Stimulated activated CD4-positive, alpha-beta T cell treated with anti-CD3 and anti-CD28 coated beads, Interleukin-1b, Interleukin-23, amount 100 ng/mL, for 1 hour (primary cell): Measurements from ENCODE around the gene PARP14.

Experiments used
- DNase-seq, 2 donors: peaks; one replicate each; pipeline ENCODE4 v3.0.0-alpha.2; 2020; ENCODE audit warnings: low read depth in 2 of 2

PARP14 gene

DNA sequence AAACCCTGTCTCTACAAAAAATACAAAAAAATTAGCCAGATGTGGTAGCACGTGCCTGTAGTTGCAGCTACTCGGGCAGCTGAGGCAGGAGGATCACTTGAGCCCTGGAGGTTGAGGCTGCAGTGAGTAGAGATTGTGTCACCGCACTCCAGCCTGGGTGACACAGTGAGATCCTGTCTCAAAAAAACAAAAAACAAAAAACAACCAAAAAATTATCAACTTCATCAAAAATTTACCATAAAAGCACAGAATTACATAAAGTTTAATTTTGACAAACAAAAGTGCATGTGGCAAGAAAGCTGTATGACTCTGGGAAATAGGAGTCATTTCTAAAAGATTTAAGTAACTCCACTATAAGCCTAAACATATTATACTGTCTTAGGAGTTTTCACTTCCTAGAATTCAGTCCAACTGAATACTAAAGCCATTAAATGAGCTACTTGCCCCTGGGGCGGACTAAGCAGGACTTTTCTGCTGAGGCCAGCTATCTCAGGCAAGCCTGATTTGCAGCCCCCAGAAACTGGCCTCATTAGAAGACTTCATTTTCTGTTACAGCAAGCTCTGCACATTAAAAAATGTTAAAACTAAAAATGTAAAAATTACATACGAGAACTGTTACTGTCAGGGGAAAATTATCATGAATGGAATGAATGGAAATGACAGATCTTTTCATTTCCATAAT is 90.0 kb downstream of the PARP14 start:
- DNase-seq = no peak

DNA sequence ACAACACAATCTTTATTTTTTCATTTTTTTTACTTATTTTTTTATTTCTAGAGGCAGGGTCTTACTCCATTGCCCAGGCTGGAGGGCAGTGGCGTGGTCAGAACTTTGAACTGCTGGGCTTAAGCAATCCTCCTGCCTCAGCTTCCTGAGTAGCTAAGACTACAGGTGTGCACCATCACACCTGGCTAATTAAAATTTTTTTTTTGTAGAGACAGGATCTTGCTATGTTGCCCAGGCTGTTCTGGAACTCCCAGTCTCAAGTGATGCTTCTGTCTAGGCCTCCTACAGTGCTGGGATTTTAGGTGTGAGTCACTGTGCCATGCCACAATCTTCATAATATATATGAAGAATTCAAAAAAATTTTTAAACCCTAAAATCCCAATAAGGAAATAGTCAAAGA is 92.2 kb downstream of the PARP14 start:
- DNase-seq = no peak

DNA sequence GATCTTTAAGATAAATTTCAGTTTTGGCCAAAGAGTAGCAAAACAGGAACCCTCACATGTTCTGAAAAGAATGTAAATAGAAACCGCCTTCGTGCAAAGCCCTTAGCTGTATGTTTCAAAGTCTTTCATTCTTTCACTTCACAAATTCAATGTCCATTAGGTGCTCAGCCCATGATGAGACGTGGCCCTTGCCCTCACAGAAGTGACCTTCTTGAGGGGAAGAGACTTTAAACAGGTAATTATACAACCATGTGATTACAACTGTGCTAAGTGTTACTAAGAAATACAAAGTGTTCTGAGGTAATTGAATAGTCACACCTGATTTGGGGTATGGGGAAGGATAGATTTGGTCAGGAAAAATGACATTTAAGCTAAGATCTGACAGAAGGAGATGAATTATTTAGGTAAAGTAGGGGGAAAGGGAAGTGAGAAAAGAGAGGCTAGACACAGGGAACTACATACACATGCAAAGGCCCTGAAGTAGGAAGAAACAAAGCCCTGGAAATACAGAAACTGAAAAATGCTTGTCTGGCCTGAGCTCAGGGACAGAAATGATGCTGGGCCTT is 93.4 kb downstream of the PARP14 start:
- no peak for DNase-seq

DNA sequence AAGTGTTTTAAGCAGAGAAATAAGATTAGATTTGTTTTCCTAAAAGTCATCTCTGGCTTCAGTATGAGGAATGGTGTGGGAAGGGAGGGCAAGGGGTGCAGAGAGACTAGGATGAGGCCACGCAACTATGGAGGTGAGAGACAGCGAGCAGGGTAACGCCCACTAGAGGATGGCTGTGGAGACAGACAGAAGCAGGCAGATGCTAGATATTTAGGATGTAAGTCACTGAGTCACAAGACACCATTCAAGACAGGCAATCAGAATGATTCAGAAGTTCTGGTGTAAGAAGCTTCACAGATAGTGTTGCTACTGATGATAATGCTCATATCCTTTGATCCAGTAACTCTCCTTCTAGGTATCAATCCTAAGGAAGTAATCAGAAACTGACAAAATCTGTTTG is 93.9 kb downstream of the PARP14 start:
- DNase-seq = no peak

DNA sequence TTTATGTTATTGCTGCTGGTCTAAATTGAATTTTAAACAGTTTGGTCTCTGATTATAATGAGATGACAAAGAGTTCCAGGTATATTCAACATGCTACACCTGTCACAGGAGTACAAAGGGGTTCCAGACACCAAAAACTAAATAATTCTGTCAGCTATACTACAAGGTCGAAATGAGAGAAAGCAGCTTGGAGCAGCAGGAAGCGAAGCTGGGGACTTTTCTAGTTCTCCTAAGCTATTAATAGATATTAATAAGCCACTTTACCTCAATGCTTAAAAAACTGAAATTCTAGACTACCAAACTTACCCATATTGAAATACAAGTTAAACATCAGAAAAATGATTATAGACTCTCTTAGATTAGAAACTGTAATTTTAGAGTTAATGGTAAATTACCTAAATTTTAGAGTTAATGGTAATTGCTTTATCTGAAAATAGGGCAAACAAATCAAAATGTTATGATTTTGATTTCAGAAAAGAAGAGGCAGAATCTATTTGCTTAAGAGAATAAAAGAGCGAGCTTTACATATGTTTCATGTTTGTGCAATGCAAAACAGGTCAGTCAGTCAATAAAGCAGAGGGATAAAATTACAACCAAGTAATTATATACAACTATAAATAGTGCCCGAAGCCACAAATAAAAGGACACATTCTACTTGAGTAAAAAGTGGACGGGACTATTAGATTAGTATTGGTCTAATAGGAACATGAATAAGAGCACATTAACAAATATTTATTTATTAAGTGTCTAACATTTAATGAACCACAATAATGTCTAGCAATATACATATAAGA is 96.2 kb downstream of the PARP14 start:
- DNase-seq = no peak

DNA sequence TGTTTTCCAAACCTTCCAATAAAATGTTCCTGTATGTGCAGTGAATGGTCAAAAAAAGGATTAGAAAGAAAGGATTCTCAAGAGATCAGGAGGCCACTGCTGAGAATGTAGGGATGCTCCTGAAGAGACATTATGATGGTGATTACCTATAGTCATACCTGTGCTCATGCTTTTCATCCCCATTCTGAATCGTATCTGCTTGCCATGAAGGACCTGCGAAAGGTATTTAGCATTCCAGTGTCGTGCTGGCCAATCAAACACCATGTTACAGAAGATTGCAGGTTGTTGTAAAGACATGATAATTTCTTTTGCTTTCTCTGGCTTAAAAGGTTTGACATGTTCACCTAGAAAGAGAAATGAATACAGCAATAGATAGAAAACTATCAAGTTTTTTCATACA is 96.9 kb downstream of the PARP14 start:
- no peak for DNase-seq
